Measurements from ENCODE around the gene STK38L.
A peak's percentile ranks its signal among the peaks of the same experiment; 100 is the strongest.

STK38L gene

GRCh38 chr12:27337376-27337775, 93.3 kb downstream of the STK38L start:
- Histone ChIP-seq H2BK15ac (ENCODE audit: low read depth, poor library complexity, severe bottlenecking) (no peak overlapping the region), H3K79me1 (replicated peaks; ENCODE audit: low read length, poor library complexity, severe bottlenecking) (peaks cover 7% of the 10 kb centered on the region), H2AK5ac (ENCODE audit: low read length, severe bottlenecking) (no peak overlapping the region), H3K9me3 (ENCODE audit: control insufficient read depth, low read length) (no peaks in the 10 kb centered on the region), H4K8ac (ENCODE audit: low read length) (no peak overlapping the region), H2BK12ac (ENCODE audit: low read length in 2 of 2) (no peak overlapping the region), H3K18ac (ENCODE audit: low read depth in 1 of 2, low read length in 2 of 2) (no peak overlapping the region), H3K9ac (ENCODE audit: low read length) (no peak overlapping the region), H3K4me3 (ENCODE audit: insufficient read depth in 1 of 2, low read depth in 1 of 2, low read length in 2 of 2) (no peak overlapping the region), H3K4me1 (ENCODE audit: control insufficient read depth, insufficient read depth, low read depth, low read length) (peaks cover 9% of the 10 kb centered on the region), H2AFZ (ENCODE audit: low read depth, low read length) (no peak overlapping the region), H3K23ac (ENCODE audit: low read length in 2 of 2) (no peak overlapping the region), H4K91ac (ENCODE audit: low read length) (no peak overlapping the region), H3K4me2 (ENCODE audit: low read length, poor library complexity, severe bottlenecking) (no peak overlapping the region), H2BK5ac (ENCODE audit: low read depth, low read length, poor library complexity, severe bottlenecking) (no peak overlapping the region), H3K27me3 (ENCODE audit: control insufficient read depth in 1 of 2, insufficient read depth in 1 of 2, low read length in 2 of 2) (no peaks in the 10 kb centered on the region), H2BK120ac (ENCODE audit: low read depth, low read length) (no peak overlapping the region), H3K36me3 (ENCODE audit: control insufficient read depth in 1 of 2, insufficient read depth in 2 of 2, low read depth in 1 of 2, low read length in 2 of 2) (no peaks in the 10 kb centered on the region), H3K14ac (ENCODE audit: low read length in 2 of 2) (no peak overlapping the region), H3K4ac (ENCODE audit: low read depth in 1 of 2, low read length in 2 of 2) (no peak overlapping the region), H3K27ac (ENCODE audit: low read length, poor library complexity, severe bottlenecking) (no peak overlapping the region)
- no peak for DNase-seq
- 86% methylated on average over 1 of the region's 1 CpG for WGBS

DNA sequence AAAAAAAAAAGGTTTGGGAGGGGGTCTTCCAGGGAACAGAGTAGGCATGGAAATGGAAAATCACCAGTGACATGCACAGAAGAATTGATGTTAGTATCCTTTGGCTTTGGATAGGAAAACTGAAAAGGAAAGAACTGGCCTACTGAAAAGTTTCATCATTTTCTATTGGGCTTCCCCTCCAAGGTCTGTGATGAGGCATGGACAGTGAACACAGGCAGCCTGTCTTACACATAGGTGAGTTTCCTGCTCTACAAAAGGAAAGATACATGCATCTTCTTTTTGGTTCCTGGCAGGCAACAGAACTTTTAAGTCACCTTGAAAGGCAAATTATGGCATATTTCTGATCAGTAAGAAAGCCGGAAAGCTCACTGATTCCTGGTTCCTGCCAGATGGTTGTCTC, 94.4 kb downstream of the STK38L start:
- H3K9ac ChIP-seq (ENCODE audit: low read length), result no peak overlapping the region
- no peak overlapping the region for H2BK5ac ChIP-seq (ENCODE audit: low read depth, low read length, poor library complexity, severe bottlenecking)
- H3K36me3 ChIP-seq (ENCODE audit: control insufficient read depth in 1 of 2, insufficient read depth in 2 of 2, low read depth in 1 of 2, low read length in 2 of 2), result no peaks in the 10 kb centered on the region
- H2AK5ac ChIP-seq (ENCODE audit: low read length, severe bottlenecking), result no peak overlapping the region
- H2AFZ ChIP-seq (ENCODE audit: low read depth, low read length), result no peak overlapping the region
- DNase-seq, result no peak
- H3K27ac ChIP-seq (ENCODE audit: low read length, poor library complexity, severe bottlenecking), result no peak overlapping the region
- no peak overlapping the region for H3K4me3 ChIP-seq (ENCODE audit: insufficient read depth in 1 of 2, low read depth in 1 of 2, low read length in 2 of 2)
- no peak overlapping the region for H3K14ac ChIP-seq (ENCODE audit: low read length in 2 of 2)
- no peak overlapping the region for H3K4ac ChIP-seq (ENCODE audit: low read depth in 1 of 2, low read length in 2 of 2)
- H3K18ac ChIP-seq (ENCODE audit: low read depth in 1 of 2, low read length in 2 of 2), result no peak overlapping the region
- 93% methylated on average over 1 of the region's 1 CpG for WGBS
- no peak overlapping the region for H3K4me2 ChIP-seq (ENCODE audit: low read length, poor library complexity, severe bottlenecking)
- H2BK12ac ChIP-seq (ENCODE audit: low read length in 2 of 2), result no peak overlapping the region
- no peak overlapping the region for H4K8ac ChIP-seq (ENCODE audit: low read length)
- no peak overlapping the region for H2BK120ac ChIP-seq (ENCODE audit: low read depth, low read length)
- no peaks in the 10 kb centered on the region for H3K9me3 ChIP-seq (ENCODE audit: control insufficient read depth, low read length)
- peak overlapping the region; percentile 7 for H2BK15ac ChIP-seq (ENCODE audit: low read depth, poor library complexity, severe bottlenecking)
- H3K79me1 ChIP-seq (replicated peaks; ENCODE audit: low read length, poor library complexity, severe bottlenecking), result peaks cover 9% of the 10 kb centered on the region
- no peak overlapping the region for H3K23ac ChIP-seq (ENCODE audit: low read length in 2 of 2)
- no peak overlapping the region for H4K91ac ChIP-seq (ENCODE audit: low read length)
- no peaks in the 10 kb centered on the region for H3K27me3 ChIP-seq (ENCODE audit: control insufficient read depth in 1 of 2, insufficient read depth in 1 of 2, low read length in 2 of 2)
- peaks cover under 1% of the 10 kb centered on the region for H3K4me1 ChIP-seq (ENCODE audit: control insufficient read depth, insufficient read depth, low read depth, low read length)

- Histone ChIP-seq H4K91ac (ENCODE audit: low read length) (no peak overlapping the region), H2BK5ac (ENCODE audit: low read depth, low read length, poor library complexity, severe bottlenecking) (no peak overlapping the region), H3K27ac (ENCODE audit: low read length, poor library complexity, severe bottlenecking) (no peak overlapping the region), H2BK15ac (ENCODE audit: low read depth, poor library complexity, severe bottlenecking) (no peak overlapping the region), H3K36me3 (ENCODE audit: control insufficient read depth in 1 of 2, insufficient read depth in 2 of 2, low read depth in 1 of 2, low read length in 2 of 2) (no peaks in the 10 kb centered on the region), H3K9me3 (ENCODE audit: control insufficient read depth, low read length) (no peaks in the 10 kb centered on the region), H2AFZ (ENCODE audit: low read depth, low read length) (no peak overlapping the region), H3K4me3 (ENCODE audit: insufficient read depth in 1 of 2, low read depth in 1 of 2, low read length in 2 of 2) (no peak overlapping the region), H2BK120ac (ENCODE audit: low read depth, low read length) (no peak overlapping the region), H3K79me1 (replicated peaks; ENCODE audit: low read length, poor library complexity, severe bottlenecking) (peaks cover 11% of the 10 kb centered on the region), H3K18ac (ENCODE audit: low read depth in 1 of 2, low read length in 2 of 2) (no peak overlapping the region), H3K4me1 (ENCODE audit: control insufficient read depth, insufficient read depth, low read depth, low read length) (no peaks in the 10 kb centered on the region), H3K4ac (ENCODE audit: low read depth in 1 of 2, low read length in 2 of 2) (no peak overlapping the region), H3K23ac (ENCODE audit: low read length in 2 of 2) (no peak overlapping the region), H3K14ac (ENCODE audit: low read length in 2 of 2) (no peak overlapping the region), H3K4me2 (ENCODE audit: low read length, poor library complexity, severe bottlenecking) (no peak overlapping the region), H2AK5ac (ENCODE audit: low read length, severe bottlenecking) (no peak overlapping the region), H3K27me3 (ENCODE audit: control insufficient read depth in 1 of 2, insufficient read depth in 1 of 2, low read length in 2 of 2) (no peaks in the 10 kb centered on the region), H4K8ac (ENCODE audit: low read length) (no peak overlapping the region), H2BK12ac (ENCODE audit: low read length in 2 of 2) (no peak overlapping the region), H3K9ac (ENCODE audit: low read length) (no peak overlapping the region)
- DNase-seq, result no peak
- WGBS, result 97% methylated on average over 3 of the region's 3 CpGs
Observed at GRCh38 chr12:27340971-27341370, 96.9 kb downstream of the STK38L start.

GRCh38 chr12:27342536-27342935, 98.5 kb downstream of the STK38L start:
- Histone ChIP-seq H3K27me3 (ENCODE audit: control insufficient read depth in 1 of 2, insufficient read depth in 1 of 2, low read length in 2 of 2) (no peaks in the 10 kb centered on the region), H2BK15ac (ENCODE audit: low read depth, poor library complexity, severe bottlenecking) (no peak overlapping the region), H2BK120ac (ENCODE audit: low read depth, low read length) (no peak overlapping the region), H2AK5ac (ENCODE audit: low read length, severe bottlenecking) (no peak overlapping the region), H3K36me3 (ENCODE audit: control insufficient read depth in 1 of 2, insufficient read depth in 2 of 2, low read depth in 1 of 2, low read length in 2 of 2) (no peaks in the 10 kb centered on the region), H3K4me2 (ENCODE audit: low read length, poor library complexity, severe bottlenecking) (no peak overlapping the region), H4K8ac (ENCODE audit: low read length) (no peak overlapping the region), H3K79me1 (replicated peaks; ENCODE audit: low read length, poor library complexity, severe bottlenecking) (peaks cover 11% of the 10 kb centered on the region), H4K91ac (ENCODE audit: low read length) (no peak overlapping the region), H3K23ac (ENCODE audit: low read length in 2 of 2) (no peak overlapping the region), H3K14ac (ENCODE audit: low read length in 2 of 2) (no peak overlapping the region), H2BK12ac (ENCODE audit: low read length in 2 of 2) (no peak overlapping the region), H3K4me1 (ENCODE audit: control insufficient read depth, insufficient read depth, low read depth, low read length) (no peaks in the 10 kb centered on the region), H3K18ac (ENCODE audit: low read depth in 1 of 2, low read length in 2 of 2) (no peak overlapping the region), H3K27ac (ENCODE audit: low read length, poor library complexity, severe bottlenecking) (no peak overlapping the region), H3K4me3 (ENCODE audit: insufficient read depth in 1 of 2, low read depth in 1 of 2, low read length in 2 of 2) (no peak overlapping the region), H3K9me3 (ENCODE audit: control insufficient read depth, low read length) (no peaks in the 10 kb centered on the region), H3K9ac (ENCODE audit: low read length) (peak overlapping the region; percentile 77), H3K4ac (ENCODE audit: low read depth in 1 of 2, low read length in 2 of 2) (no peak overlapping the region), H2BK5ac (ENCODE audit: low read depth, low read length, poor library complexity, severe bottlenecking) (no peak overlapping the region), H2AFZ (ENCODE audit: low read depth, low read length) (no peak overlapping the region)
- 98% methylated on average over 2 of the region's 2 CpGs for WGBS
- no peak for DNase-seq

All from mesenchymal stem cell (in vitro differentiated cells and primary cell).